Heart left ventricle (tissue), 16 donors: Measurements from ENCODE around the gene OR1C1. TPM values are rescaled to one million over a fixed set of nuclear protein-coding genes. Genes with fewer than 3 reads are reported as not detected.
"Not testable (repeated sequence)": the region's sequence is repeated elsewhere in the genome, so short reads cannot be mapped to it uniquely, and the experiment has no call there.

Experiments
- ATAC-seq, 4 donors: fragments of 200-7000 bp; cut with Tn5 transposase; one replicate each; pipeline ENCODE4 v1.9.1; 2020 to 2022; ENCODE audit warnings: moderate library complexity in 4 of 4, mild to moderate bottlenecking in 3 of 4, moderate number of reproducible peaks in 1 of 4
- DNase-seq, 5 donors: peaks; one replicate each; pipeline ENCODE4 v3.0.0-alpha.2; 2020
- H3K27ac ChIP-seq, 12 donors: fragments of 200-600 bp; sonication (generic) in 4 of 12; one replicate each; pipeline versions ENCODE4 v1.5.0 to v1.8.0; 2016 to 2022; ENCODE audit warnings: mild to moderate bottlenecking in 2 of 12
- H3K27me3 ChIP-seq, 9 donors: fragments of 200-600 bp; sonication (generic) in 2 of 9; one replicate each; pipeline versions ENCODE4 v1.5.1 to v1.8.0; 2016 to 2022; ENCODE audit warnings: mild to moderate bottlenecking in 3 of 9
- H3K36me3 ChIP-seq, 9 donors: fragments of 200-600 bp; sonication (generic) in 2 of 9; one replicate each; pipeline versions ENCODE4 v1.5.0 to v1.8.0; 2018 to 2022; ENCODE audit warnings: mild to moderate bottlenecking in 2 of 9
- H3K4me1 ChIP-seq, 12 donors: fragments of 200-600 bp; sonication (generic) in 4 of 12; one replicate each; pipeline versions ENCODE4 v1.5.0 to v1.8.0; 2016 to 2022; ENCODE audit warnings: mild to moderate bottlenecking in 3 of 12
- H3K4me3 ChIP-seq, 12 donors: fragments of 200-600 bp; sonication (generic) in 4 of 12; one replicate each; pipeline versions ENCODE4 v1.5.0 to v1.8.0; 2017 to 2022; ENCODE audit warnings: mild to moderate bottlenecking in 9 of 12, moderate library complexity in 4 of 12
- H3K9me3 ChIP-seq, 12 donors: fragments of 200-600 bp; sonication (generic) in 4 of 12; one replicate each; pipeline versions ENCODE4 v1.5.0 to v1.8.0; 2016 to 2022; ENCODE audit warnings: mild to moderate bottlenecking in 1 of 12
- POLR2A ChIP-seq, 2 donors: fragments of 450-650 bp; IDR thresholded peaks; one replicate each; pipeline ENCODE4 v1.6.1; 2017; ENCODE audit warnings: antibody characterized with exemption in 2 of 2, mild to moderate bottlenecking in 2 of 2, moderate library complexity in 2 of 2
- WGBS, 4 donors: extraction: QIAGEN DNeasy Blood & Tissue Kit in 2 of 4; methylation state at CpG; one replicate each; pipeline versions ENCODE4 v1.1.5 to v1.1.7; 2013 to 2018; 5-methylcytosine and 5-hydroxymethylcytosine counted together
- intact Hi-C, 10 donors: fragments of 100-400 bp; cut with DNase I; formaldehyde crosslinking; loops; one replicate each; pipeline versions ENCODE4 v1.11.1 to v1.14.2; 2022
- polyA plus RNA-seq, 2 donors: library from polyadenylated mRNA; stranded (reverse); fragments of 200-250 nt; gene quantifications; one replicate each; pipeline ENCODE4 v1.2.3, GENCODE V29; 2013
- total RNA-seq, 9 donors: library from RNA; depleted of rRNA in 2 of 9; stranded (reverse); fragments of >200 nt in 2 of 9; fragmentation: NEBNext Ultra II Directional in 3 of 9; extraction: Animal tissue kit (Norgen Biotek cat#: 25700) in 3 of 9; gene quantifications; one replicate each; pipeline versions ENCODE4 v1.1.0 to v1.2.4, GENCODE V29; 2016 to 2023
- TF ChIP-seq, protein P1 (sequence below), 12 donors: fragments of 200-600 bp; sonication (generic) in 4 of 12; IDR thresholded peaks; one replicate each; pipeline versions ENCODE4 v1.5.0 to v1.8.0; 2018 to 2022; ENCODE audit warnings: antibody characterized with exemption in 12 of 12, mild to moderate bottlenecking in 5 of 12
- donor health status: ischemic (EF 13 %, LVEDD 7.1; RV severe dilation, severe dysfunction).
- donor health status: healthy with polysubstance abuse.
- donor health status: DM: no; HTN: yes; CAD: no.
- donor health status: DM: no; HTN: no; CAD: no.
- donor health status: ischemic (EF 25% LVEDD 6.9; RV normal size, moderate dysfunction).
- donor health status: ischemic (EF 25% LVEDD 5.7; RV mildly dilated, moderate dysfunction).
- donor health status: healthy.
- donor health status: DM: yes; HTN: yes; CAD: no.
- donor health status: ischemic (EF 35%, LVEDD 5.7; RV mildly dilated, moderate dysfunction).
- donor health status: nonischemic (EF 11% LVEDD 7.7; RV severe dilation, severe dysfunction).
- donor health status: DM: yes; HTN: yes; CAD: no.
- donor health status: PGD.
- donor health status: ischemic (EF 29% LVEDD 5.4; RV normal size, mild dysfunction).
- donor health status: nonischemic (EF 23%, LVEDD 6.1; RV moderate dilation, normal function).

The OR1C1 gene
- total and polyA plus RNA-seq, 11 donors, result not detected

DNA sequence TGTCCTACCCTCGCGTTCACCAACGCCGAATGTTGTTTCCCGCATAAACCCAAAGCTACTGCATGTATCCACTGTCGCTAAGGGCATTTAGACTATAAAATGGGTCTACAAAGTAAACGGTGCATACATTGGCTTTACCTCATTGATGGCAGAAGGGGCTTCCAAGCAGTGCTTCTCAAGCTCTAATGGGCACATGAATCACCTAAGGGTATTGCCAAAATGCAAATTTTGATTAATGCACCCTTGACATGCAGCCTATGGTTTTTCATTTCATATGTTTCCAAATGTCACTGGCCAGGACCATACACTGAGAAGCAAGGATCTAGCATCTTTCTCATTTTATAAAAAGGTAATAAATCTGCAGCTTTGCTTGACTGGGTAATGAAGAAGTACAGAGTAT lies 46.6 kb downstream of the OR1C1 start:
- DNase-seq, result no peak
- 80 to 96% (median 92%) methylated on average over 7 of the region's 7 CpGs for WGBS, 4 donors
- H3K27ac ChIP-seq, result no peak overlapping the region
- no peaks in the 10 kb centered on the region for H3K36me3 ChIP-seq
- intact Hi-C loops, result no loop called here
- no peak overlapping the region for H3K4me3 ChIP-seq
- no peaks in the 10 kb centered on the region for H3K9me3 ChIP-seq
- ATAC-seq, result no peak
- H3K27me3 ChIP-seq, result no peaks in the 10 kb centered on the region
- H3K4me1 ChIP-seq, result no peaks in the 10 kb centered on the region
- TF ChIP-seq, protein P1, sequence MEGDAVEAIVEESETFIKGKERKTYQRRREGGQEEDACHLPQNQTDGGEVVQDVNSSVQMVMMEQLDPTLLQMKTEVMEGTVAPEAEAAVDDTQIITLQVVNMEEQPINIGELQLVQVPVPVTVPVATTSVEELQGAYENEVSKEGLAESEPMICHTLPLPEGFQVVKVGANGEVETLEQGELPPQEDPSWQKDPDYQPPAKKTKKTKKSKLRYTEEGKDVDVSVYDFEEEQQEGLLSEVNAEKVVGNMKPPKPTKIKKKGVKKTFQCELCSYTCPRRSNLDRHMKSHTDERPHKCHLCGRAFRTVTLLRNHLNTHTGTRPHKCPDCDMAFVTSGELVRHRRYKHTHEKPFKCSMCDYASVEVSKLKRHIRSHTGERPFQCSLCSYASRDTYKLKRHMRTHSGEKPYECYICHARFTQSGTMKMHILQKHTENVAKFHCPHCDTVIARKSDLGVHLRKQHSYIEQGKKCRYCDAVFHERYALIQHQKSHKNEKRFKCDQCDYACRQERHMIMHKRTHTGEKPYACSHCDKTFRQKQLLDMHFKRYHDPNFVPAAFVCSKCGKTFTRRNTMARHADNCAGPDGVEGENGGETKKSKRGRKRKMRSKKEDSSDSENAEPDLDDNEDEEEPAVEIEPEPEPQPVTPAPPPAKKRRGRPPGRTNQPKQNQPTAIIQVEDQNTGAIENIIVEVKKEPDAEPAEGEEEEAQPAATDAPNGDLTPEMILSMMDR (IDR thresholded peaks at IDR 0.05), result no peak
- no peak for TF ChIP-seq POLR2A (IDR thresholded peaks at IDR 0.05)

DNA sequence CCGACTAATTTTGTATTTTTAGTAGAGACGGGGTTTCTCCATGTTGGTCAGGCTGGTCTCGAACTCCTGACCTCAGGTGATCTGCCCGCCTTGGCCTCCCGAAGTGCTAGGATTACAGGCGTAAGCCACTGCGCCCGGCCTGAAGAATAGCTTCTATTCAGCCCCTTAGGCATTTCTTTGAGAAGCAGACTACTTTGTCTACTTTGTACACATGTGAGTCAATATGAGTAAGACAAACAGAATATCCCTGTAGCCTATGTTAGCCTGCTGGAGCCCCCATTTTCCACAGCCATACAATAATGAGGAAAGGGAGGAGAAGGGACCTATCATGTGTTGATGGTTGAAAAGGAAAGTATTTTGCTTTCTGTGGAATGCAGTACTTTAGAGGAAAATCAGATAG lies 49.7 kb downstream of the OR1C1 start:
- H3K36me3 ChIP-seq, H3K27me3 ChIP-seq, ATAC-seq, H3K9me3 ChIP-seq, intact Hi-C loops, H3K27ac ChIP-seq, H3K4me3 ChIP-seq, DNase-seq, H3K4me1 ChIP-seq: not testable (repeated sequence)
- WGBS, 4 donors, result 90 to 96% (median 93%) methylated on average over 8 of the region's 8 CpGs

Other genes with a start within 250 kb of the OR1C1 start
- gene OR2C3, start 224.1 kb downstream of the OR1C1 start, total RNA-seq, result under 1 TPM in 1 of 9 donors, not detected in 8; 0.04 TPM
- gene OR2C3, start 224.1 kb downstream of the OR1C1 start, polyA plus RNA-seq, result not detected
- under 1 TPM in 4 of 9 donors, not detected in 5; 0.06 to 0.34 (median 0.07) TPM for gene GCSAML, start 211.4 kb downstream of the OR1C1 start, total RNA-seq
- under 1 TPM in 1 of 2 donors, not detected in 1; 0.04 TPM for gene GCSAML, start 211.4 kb downstream of the OR1C1 start, polyA plus RNA-seq
- gene OR2G2, start 172.2 kb downstream of the OR1C1 start, total RNA-seq, result not detected
- gene OR2G2, start 172.2 kb downstream of the OR1C1 start, polyA plus RNA-seq, result not detected
- gene OR2G3, start 155.0 kb downstream of the OR1C1 start, total RNA-seq, result not detected
- not detected for gene OR2G3, start 155.0 kb downstream of the OR1C1 start, polyA plus RNA-seq
- not detected for gene OR13G1, start 80.8 kb downstream of the OR1C1 start, total RNA-seq
- not detected for gene OR13G1, start 80.8 kb downstream of the OR1C1 start, polyA plus RNA-seq
- not detected for gene OR6F1, start 43.9 kb downstream of the OR1C1 start, total RNA-seq
- not detected for gene OR6F1, start 43.9 kb downstream of the OR1C1 start, polyA plus RNA-seq
- not detected for gene OR14K1, start 21.9 kb downstream of the OR1C1 start, total RNA-seq
- not detected for gene OR14K1, start 21.9 kb downstream of the OR1C1 start, polyA plus RNA-seq
- not detected for gene OR14A2, start 12.4 kb downstream of the OR1C1 start, total RNA-seq
- gene OR14A2, start 12.4 kb downstream of the OR1C1 start, polyA plus RNA-seq, result not detected
- not detected for gene OR14A16, start 63.6 kb upstream of the OR1C1 start, total RNA-seq
- gene OR14A16, start 63.6 kb upstream of the OR1C1 start, polyA plus RNA-seq, result not detected
- gene OR11L1, start 81.3 kb upstream of the OR1C1 start, total RNA-seq, result not detected
- gene OR11L1, start 81.3 kb upstream of the OR1C1 start, polyA plus RNA-seq, result not detected
- gene TRIM58, start 96.6 kb upstream of the OR1C1 start, total RNA-seq, result 1 to 10 TPM in 2 of 9 donors, under 1 TPM in 6, not detected in 1; 0.15 to 9.6 (median 0.37) TPM
- under 1 TPM in 1 of 2 donors, not detected in 1; 0.11 TPM for gene TRIM58, start 96.6 kb upstream of the OR1C1 start, polyA plus RNA-seq
- gene OR2W3, start 135.0 kb upstream of the OR1C1 start, total RNA-seq, result 1 to 10 TPM in 1 of 9 donors, under 1 TPM in 1, not detected in 7; 0.91 to 1.7 TPM
- gene OR2W3, start 135.0 kb upstream of the OR1C1 start, polyA plus RNA-seq, result not detected
- gene OR2T8, start 159.7 kb upstream of the OR1C1 start, total RNA-seq, result not detected
- not detected for gene OR2T8, start 159.7 kb upstream of the OR1C1 start, polyA plus RNA-seq
- gene OR2AJ1, start 164.3 kb upstream of the OR1C1 start, total RNA-seq, result not detected
- gene OR2AJ1, start 164.3 kb upstream of the OR1C1 start, polyA plus RNA-seq, result not detected
- not detected for gene OR2L8, start 188.3 kb upstream of the OR1C1 start, total RNA-seq
- not detected for gene OR2L8, start 188.3 kb upstream of the OR1C1 start, polyA plus RNA-seq
- gene OR2AK2, start 204.7 kb upstream of the OR1C1 start, total RNA-seq, result under 1 TPM in 1 of 9 donors, not detected in 8; 0.25 TPM
- gene OR2AK2, start 204.7 kb upstream of the OR1C1 start, polyA plus RNA-seq, result not detected